H54 (cell line): Measurements from ENCODE around the gene CTSZ.
"Not testable (repeated sequence)": the region's sequence is repeated elsewhere in the genome, so short reads cannot be mapped to it uniquely, and the experiment has no call there.

Source experiments
- DNase-seq: peaks from one replicate; pipeline ENCODE4 v3.0.0; 2011; ENCODE audit warnings: low spot score, mixed read lengths; ENCODE audit not compliant: insufficient read length
- FAIRE-seq: peaks from 3 replicates; lab custom pipeline; 2011; peaks lifted over from hg19 to GRCh38; lab: Jason Lieb, UNC
- POLR2A ChIP-seq: IDR thresholded peaks from 2 replicates; pipeline ENCODE4 v1.6.1; 2011; ENCODE audit warnings: low read depth, mild to moderate bottlenecking, low read length

The CTSZ gene

DNA sequence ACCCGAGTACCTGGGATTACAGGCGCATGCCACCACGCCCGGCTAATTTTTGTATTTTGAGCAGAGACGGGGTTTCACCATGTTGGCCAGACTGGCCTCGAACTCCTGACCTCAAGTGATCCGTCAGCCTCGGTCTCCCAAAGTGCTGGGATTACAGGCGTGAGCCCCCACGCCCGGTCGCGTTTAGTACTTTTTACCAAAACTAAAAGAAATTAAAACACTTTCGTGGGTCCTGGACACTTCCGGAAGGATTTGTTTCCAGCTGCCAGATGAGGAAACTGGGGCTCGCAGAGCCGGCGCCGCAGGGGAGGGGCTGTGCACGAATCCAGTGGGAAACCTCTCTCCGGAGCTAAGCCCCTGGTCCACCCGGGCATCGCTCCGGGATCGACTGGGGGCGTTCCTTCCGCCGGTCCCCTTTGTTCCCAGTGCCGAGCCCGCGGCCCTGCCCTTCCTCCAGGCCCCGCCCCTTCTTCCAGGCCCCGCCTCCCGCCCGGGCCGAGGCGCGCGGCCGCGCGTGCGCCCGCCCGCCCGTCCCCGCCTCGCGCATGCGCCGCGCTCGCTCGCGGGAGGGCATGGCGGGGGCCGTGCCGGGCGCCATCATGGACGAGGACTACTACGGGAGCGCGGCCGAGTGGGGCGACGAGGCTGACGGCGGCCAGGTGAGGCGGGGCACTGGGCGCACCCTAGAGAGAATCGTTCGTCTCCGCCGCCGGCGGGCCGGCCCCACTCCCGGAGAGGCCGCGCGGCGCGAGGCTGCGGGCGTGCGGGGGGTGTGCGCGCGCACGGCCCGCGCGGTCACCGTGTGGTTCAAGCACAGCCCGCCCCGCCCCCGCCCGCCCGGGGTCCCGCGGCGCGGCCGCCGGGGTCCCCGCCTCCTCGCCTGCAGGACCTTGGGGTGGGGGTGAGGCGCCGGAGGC, 26.1 kb downstream of the CTSZ start, which contains the start of gene NELFCD:
TSS of gene NELFCD (plus strand) at position 546 of the 917 bp plus-strand sequence. CDS start at position 600, 54 bp downstream.
- peak; percentile 92 for DNase-seq
- TF ChIP-seq POLR2A: peak; percentile 90
- no peak for FAIRE-seq

DNA sequence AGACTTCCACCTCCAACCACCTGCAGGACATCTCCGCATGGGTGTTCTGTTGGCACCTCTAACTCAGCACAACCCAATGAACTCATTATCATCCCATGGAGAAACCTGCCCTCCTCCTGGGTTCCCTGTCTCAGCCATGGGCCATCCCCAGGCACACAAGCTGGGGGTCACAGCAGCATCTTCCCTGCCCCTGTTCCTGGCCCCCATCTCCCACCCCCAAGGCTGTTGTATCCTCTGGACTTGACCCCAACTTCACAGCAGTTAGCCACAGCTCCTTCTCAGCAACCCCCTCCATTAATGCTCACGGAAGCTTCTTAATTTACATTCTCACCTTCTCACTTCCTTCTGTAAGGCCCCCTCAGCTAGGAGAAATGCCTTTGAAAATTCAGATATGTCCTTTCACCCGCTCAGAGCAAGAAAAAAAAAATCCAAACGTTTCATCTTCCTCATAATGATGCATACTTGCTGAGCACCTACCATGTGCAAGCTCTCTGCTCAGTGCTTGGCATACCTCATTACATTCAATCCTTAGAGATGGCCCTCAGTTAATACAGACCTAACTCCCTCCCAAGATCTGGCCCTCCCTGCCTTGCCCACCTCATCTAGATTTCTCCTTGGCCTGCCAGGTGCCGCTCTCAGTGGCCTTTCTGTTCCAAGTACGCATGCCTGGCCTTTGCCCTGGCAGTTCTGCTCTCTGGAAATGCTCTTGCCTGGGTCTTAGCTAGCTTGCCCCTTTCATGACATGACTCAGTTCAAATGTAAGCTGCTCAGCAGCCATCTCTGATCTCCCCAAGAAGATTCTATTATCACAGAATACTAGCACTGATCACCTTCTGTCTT, 28.5 kb downstream of the CTSZ start:
- no peak for TF ChIP-seq POLR2A
- FAIRE-seq (no peak), DNase-seq (no peak)

- DNase-seq: no peak
- no peak for TF ChIP-seq POLR2A
- FAIRE-seq: no peak
These were observed 30.9 kb downstream of the CTSZ start for GRCh38 chr20:58976061-58976730.

GRCh38 chr20:58975353-58975752, 31.7 kb downstream of the CTSZ start:
- TF ChIP-seq POLR2A: no peak
- FAIRE-seq: no peak
- DNase-seq: no peak

DNA sequence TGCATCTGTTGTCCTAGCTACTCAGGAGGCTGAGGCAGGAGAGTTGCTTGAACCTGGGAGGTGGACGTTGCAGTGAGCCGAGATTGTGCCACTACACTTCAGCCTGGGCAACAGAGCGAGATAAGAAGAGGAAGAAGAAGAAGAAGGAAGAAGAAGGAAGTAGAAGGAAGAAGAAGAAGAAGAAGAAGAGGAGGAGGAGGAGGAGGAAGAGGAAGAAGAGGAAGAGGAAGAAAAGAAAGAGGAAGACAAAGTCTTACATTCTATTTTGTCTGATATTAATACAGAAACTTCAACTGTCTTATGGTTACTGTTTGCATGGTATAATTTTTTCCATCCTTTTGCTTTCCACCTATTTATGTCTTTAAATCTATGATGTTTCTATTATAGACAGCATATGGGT, 33.2 kb downstream of the CTSZ start:
- TF ChIP-seq POLR2A: no peak
- no peak for DNase-seq
- FAIRE-seq: no peak

- TF ChIP-seq POLR2A: no peak
- DNase-seq (no peak), FAIRE-seq (no peak)
These were observed 33.9 kb downstream of the CTSZ start for GRCh38 chr20:58973179-58973578.

DNA sequence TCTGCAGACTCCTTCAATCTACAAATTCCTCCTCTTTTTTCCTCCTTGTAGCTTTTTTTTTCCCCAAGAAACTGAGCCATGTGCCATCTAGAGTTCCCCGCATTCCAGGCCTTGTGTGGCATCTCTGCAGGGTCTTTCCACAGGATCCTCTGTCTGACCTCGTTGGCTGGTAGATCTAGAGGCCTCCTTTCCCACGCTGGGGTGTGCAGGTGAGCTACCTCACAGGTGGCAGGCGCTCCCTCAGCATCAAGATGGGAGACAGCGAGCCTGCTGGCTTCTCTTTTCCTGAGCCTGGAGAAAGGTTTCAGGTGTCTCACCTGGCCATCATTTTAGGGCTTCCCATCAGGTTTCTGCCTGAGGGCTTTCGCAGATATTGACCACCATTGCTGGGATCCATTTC, 35.6 kb downstream of the CTSZ start:
- DNase-seq (no peak), FAIRE-seq (no peak)
- TF ChIP-seq POLR2A: no peak

- FAIRE-seq (no peak), DNase-seq (no peak)
- TF ChIP-seq POLR2A: no peak
These were observed 36.9 kb downstream of the CTSZ start for GRCh38 chr20:58970146-58970545.

GRCh38 chr20:58969439-58969838, 37.6 kb downstream of the CTSZ start:
- FAIRE-seq: no peak
- no peak for TF ChIP-seq POLR2A
- DNase-seq: no peak

- FAIRE-seq (no peak), DNase-seq (no peak)
- no peak for TF ChIP-seq POLR2A
These were observed 39.2 kb downstream of the CTSZ start for GRCh38 chr20:58967652-58968429.

GRCh38 chr20:58965270-58966064, 41.6 kb downstream of the CTSZ start:
- FAIRE-seq (no peak), DNase-seq (no peak)
- TF ChIP-seq POLR2A: no peak

DNA sequence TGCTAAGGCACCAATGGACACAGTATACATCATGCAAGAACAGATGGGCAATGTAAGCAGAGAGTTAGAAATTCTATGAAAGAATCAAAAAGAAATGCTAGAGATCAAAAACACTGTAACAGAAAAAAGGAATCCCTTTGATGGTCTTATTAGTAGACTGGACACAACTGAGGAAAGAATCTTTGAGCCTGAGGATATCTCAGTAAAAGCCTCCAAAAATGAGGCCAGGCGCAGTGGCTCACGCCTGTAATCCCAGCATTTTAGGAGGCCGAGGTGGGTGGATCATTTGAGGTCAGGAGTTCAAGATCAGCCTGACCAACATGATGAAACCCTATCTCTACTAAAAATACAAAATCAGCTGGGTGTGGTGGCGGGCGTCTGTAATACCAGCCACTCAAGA, 43.1 kb downstream of the CTSZ start:
- not testable (repeated sequence) for FAIRE-seq, DNase-seq
